ENCODE data around the gene KRTAP27-1.

Gene KRTAP27-1

DNA sequence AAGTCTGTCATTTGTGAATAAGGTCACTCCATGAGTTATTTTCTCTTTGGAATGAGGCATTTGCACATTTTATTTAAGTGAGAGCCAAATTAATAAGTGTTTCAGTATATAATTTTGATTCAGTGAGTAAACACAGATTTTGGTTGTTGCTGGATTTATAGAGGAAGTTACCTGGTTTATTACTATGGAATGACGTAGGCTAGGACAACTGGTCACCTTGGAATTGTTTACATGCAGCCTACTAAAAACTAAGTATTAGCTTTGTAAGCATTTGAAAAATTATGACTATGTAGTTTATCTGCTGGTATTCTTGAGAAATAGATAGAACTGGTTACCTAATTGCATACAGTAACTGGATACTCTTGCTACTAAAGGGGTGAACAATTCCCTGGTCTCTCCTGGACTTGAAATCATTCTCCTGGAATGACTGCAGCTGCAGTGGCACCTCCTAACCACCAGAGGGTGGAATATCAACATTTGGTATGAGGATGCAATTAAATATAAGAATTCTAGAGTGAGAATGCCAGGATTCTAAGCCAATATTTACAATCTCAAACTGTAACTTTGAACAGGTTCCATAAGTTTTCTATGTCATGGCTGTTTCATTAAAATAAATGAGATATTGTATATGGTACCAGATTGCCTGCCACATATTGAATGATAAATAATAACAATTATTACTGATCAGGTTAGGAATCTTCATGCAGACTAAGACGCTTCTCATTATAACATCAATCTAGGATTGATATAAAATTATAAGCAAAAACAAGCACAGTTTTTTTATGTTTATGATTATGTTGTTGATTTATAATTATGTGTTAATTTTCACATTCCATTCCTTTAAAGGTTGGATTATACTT is 3.5 kb upstream of the KRTAP27-1 start:
- no peaks in the 10 kb centered on the region for H3K4me1 ChIP-seq
- H4K20me1 ChIP-seq: no peaks in the 10 kb centered on the region
- H3K4me2 ChIP-seq: no peak overlapping the region
- no peak overlapping the region for H3K27ac ChIP-seq
- H3K9me3 ChIP-seq (replicated peaks in 1 of 11): peaks cover 7 to 18% (median 16%) of the 10 kb centered on the region in 11 experiments; a peak in 18 of 22 replicates
- no peak for TF ChIP-seq Cebpa-rat (IDR thresholded peaks at IDR 0.05)
- H3K27me3 ChIP-seq: no peaks in the 10 kb centered on the region
- H3K4me3 ChIP-seq: no peak overlapping the region
- no peaks in the 10 kb centered on the region for H3K36me3 ChIP-seq
- no peak overlapping the region for H3K9ac ChIP-seq

DNA sequence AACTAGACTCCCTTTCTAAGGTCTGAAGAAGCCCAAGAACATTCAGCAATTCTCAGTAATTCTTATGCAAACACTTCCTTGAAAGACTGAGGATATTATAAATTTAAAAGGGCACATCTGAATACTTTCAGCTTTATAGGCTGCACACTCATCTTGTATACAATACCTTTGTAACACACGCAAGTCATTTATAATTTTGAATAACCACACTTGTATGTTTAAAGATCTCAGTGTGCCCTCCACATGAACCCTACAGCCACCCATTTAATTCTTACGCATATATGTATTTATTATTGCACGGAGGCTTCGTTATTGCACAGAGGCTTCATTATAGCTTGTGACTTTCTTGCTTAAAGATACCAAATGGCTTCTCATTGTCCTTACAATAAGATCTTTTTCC is 1.2 kb upstream of the KRTAP27-1 start:
- H3K36me3 ChIP-seq: no peaks in the 10 kb centered on the region
- H3K4me2 ChIP-seq: no peak overlapping the region
- no peaks in the 10 kb centered on the region for H3K9me3 ChIP-seq (replicated peaks in 1 of 11)
- H3K4me3 ChIP-seq: no peak overlapping the region
- H3K27ac ChIP-seq: no peak overlapping the region
- no peak for TF ChIP-seq Cebpa-rat (IDR thresholded peaks at IDR 0.05)
- H3K9ac ChIP-seq: no peak overlapping the region
- H3K27me3 ChIP-seq: no peaks in the 10 kb centered on the region
- H4K20me1 ChIP-seq: no peaks in the 10 kb centered on the region
- H3K4me1 ChIP-seq: no peaks in the 10 kb centered on the region

DNA sequence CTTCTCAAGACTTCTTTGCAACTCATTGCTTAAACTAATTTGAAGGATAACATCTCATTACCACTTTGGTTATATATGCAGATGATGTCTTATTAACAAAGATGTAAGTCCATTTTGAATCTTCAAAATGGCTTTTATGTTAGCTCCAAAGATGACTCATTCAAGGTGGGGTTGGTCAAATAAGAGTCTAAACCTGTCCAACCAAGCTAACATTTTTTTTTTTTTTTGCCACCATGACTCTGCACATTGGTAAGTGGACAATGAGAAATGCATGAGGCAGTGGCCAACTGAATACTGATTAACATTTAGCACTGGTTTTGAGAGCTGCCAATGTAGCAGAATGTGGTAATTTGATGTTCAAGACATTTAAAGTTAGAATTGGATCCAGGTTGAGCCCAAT is 278 bp upstream of the KRTAP27-1 start:
- Histone ChIP-seq H3K27me3 (no peaks in the 10 kb centered on the region), H3K27ac (no peak overlapping the region)

DNA sequence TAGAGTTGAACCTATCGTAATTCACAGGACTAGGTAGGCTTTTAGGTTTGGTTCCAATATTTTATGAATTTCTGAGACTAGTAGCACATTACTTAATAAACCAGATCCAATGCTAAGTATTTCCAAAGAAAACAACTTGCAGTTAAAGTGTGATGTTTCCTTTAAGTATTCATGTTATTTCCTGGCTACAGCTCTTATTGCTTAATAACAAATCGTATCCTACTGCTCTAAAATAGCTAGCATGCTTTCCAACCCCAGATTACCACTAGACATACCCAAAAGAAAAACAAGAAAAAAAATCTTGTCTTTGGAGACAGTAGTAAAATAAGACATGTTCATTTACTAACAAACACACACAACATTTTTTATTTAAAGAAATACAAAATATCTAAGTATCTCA is 898 bp downstream of the KRTAP27-1 start:
- no peaks in the 10 kb centered on the region for H4K20me1 ChIP-seq
- H3K9me3 ChIP-seq (replicated peaks in 1 of 11): no peaks in the 10 kb centered on the region
- no peak overlapping the region for H3K9ac ChIP-seq
- no peaks in the 10 kb centered on the region for H3K36me3 ChIP-seq
- no peak overlapping the region for H3K4me3 ChIP-seq
- H3K27ac ChIP-seq: no peak overlapping the region
- H3K4me1 ChIP-seq: no peaks in the 10 kb centered on the region
- no peak overlapping the region for H3K4me2 ChIP-seq
- H3K27me3 ChIP-seq: no peaks in the 10 kb centered on the region
- no peak for TF ChIP-seq Cebpa-rat (IDR thresholded peaks at IDR 0.05)

More for the DNA sequence above, 278 bp upstream of the KRTAP27-1 start:
- Histone ChIP-seq H3K4me3 (no peak overlapping the region), H3K9ac (no peak overlapping the region), H3K36me3 (no peaks in the 10 kb centered on the region), H3K4me1 (no peaks in the 10 kb centered on the region), H3K9me3 (replicated peaks in 1 of 11) (no peaks in the 10 kb centered on the region), H4K20me1 (no peaks in the 10 kb centered on the region), H3K4me2 (no peak overlapping the region)
- no peak for TF ChIP-seq Cebpa-rat (IDR thresholded peaks at IDR 0.05)

DNA sequence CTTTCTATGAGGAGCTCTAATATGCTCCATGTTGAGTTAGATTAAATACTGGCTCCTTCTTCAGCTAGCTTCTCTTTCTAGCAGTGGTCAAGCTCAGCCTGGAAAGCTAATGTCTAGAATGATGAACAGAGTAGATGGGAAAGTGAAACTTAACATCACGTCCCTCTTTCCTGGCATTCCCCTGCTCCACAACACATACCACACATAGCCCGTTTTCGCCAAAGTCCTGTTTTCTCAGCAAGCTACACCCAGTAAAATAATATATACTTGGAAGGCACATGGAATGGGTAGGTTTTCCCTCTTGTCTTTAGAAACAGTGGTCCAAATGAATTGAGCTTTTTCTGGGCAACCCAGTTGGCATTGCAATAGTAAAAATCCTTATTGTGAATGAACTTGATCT is 3.8 kb downstream of the KRTAP27-1 start:
- H3K27ac ChIP-seq: no peak overlapping the region
- no peaks in the 10 kb centered on the region for H3K36me3 ChIP-seq
- no peak for TF ChIP-seq Cebpa-rat (IDR thresholded peaks at IDR 0.05)
- no peaks in the 10 kb centered on the region for H3K27me3 ChIP-seq
- no peaks in the 10 kb centered on the region for H3K4me1 ChIP-seq
- no peak overlapping the region for H3K9ac ChIP-seq
- no peak overlapping the region for H3K4me3 ChIP-seq
- H3K4me2 ChIP-seq: no peak overlapping the region
- H4K20me1 ChIP-seq: no peaks in the 10 kb centered on the region
- H3K9me3 ChIP-seq (replicated peaks in 1 of 11): no peaks in the 10 kb centered on the region

DNA sequence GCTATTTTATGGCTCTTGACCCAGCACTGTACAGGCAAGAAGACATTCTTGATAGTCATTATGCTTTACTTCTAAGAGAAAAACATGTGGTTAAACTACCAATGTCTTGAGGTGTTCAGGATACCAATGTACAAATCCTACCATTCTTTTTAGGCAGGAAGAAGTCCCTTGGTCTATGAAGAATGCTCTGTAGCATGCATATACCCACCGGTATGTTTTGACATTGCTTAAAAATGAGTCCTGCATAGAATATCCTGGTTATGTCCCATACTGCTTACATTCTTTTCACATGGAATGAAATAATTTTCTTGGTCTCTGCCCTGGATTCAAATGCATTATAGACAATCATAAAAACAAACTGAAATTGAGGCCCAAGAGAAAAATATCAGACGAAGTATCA is 4.8 kb downstream of the KRTAP27-1 start:
- no peak overlapping the region for H3K27ac ChIP-seq
- H3K9me3 ChIP-seq (replicated peaks in 1 of 11): no peaks in the 10 kb centered on the region
- no peak overlapping the region for H3K4me2 ChIP-seq
- H4K20me1 ChIP-seq: no peaks in the 10 kb centered on the region
- H3K9ac ChIP-seq: no peak overlapping the region
- no peak for TF ChIP-seq Cebpa-rat (IDR thresholded peaks at IDR 0.05)
- no peaks in the 10 kb centered on the region for H3K4me1 ChIP-seq
- no peaks in the 10 kb centered on the region for H3K27me3 ChIP-seq
- H3K36me3 ChIP-seq: no peaks in the 10 kb centered on the region
- H3K4me3 ChIP-seq: no peak overlapping the region

DNA sequence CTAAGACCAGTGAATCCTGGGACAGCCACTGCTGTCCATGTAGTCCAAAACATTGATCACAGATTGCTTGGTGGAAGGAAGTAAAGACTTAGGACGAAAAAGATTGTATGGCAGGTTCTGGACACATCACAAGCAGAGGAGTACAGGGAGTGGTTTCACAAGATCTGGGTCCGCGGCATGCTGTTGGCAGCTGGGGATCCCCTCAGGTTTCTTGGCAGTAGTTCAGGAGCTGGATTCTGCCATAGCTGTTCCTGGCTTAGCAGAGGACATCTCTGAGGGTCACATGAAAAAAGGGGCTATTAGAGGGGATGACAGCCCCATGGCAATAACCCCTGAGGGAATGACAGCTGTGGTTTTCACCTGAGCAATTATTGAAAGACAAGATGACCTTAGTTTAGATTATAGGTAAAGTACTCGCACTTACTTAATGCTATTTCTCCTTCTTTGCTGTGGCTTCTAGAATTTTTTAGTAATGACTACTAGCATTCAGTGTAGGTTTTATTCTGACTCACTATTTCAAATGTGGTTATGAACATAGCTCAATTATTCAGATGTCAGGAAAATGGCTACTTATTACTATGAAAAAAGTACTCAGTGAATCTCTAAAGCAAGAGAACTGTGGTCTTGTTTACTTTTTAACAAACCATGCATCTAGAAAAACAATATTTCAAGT is 8.2 kb downstream of the KRTAP27-1 start:
- no peaks in the 10 kb centered on the region for H4K20me1 ChIP-seq
- no peaks in the 10 kb centered on the region for H3K36me3 ChIP-seq
- no peaks in the 10 kb centered on the region for H3K4me1 ChIP-seq
- TF ChIP-seq Cebpa-rat (IDR thresholded peaks at IDR 0.05): no peak
- no peak overlapping the region for H3K4me3 ChIP-seq
- H3K27me3 ChIP-seq: no peaks in the 10 kb centered on the region
- H3K9ac ChIP-seq: no peak overlapping the region
- no peak overlapping the region for H3K27ac ChIP-seq
- peaks cover 0 to 11% (median 3%) of the 10 kb centered on the region in 11 experiments; a peak in 4 of 22 replicates for H3K9me3 ChIP-seq (replicated peaks in 1 of 11)
- no peak overlapping the region for H3K4me2 ChIP-seq

DNA sequence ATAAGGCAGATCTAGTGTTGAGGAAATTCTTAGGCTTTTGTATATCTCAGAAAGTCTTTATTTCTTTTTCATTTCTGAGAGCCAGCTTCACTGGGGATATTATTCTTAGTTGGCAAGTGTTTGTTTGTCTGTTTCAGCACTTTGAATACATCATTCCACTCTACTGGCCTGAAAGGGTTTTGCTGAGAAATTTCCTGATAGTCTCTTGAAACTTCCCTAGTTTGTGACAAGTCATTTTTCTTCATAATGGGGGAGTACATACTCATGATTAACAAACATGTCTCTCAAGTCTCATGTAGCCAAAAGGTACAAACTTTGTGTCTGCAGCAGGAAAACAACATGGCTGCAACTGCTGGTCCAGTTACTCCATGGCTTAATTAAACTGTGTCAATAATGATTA is 11.1 kb downstream of the KRTAP27-1 start:
- H3K9me3 ChIP-seq (replicated peaks in 1 of 11): peaks cover 0 to 11% (median 3%) of the 10 kb centered on the region in 11 experiments; a peak in 4 of 22 replicates
- no peaks in the 10 kb centered on the region for H4K20me1 ChIP-seq
- H3K4me2 ChIP-seq: no peak overlapping the region
- H3K4me3 ChIP-seq: no peak overlapping the region
- no peaks in the 10 kb centered on the region for H3K36me3 ChIP-seq
- TF ChIP-seq Cebpa-rat (IDR thresholded peaks at IDR 0.05): no peak
- no peak overlapping the region for H3K9ac ChIP-seq
- no peaks in the 10 kb centered on the region for H3K4me1 ChIP-seq
- H3K27ac ChIP-seq: no peak overlapping the region
- H3K27me3 ChIP-seq: no peaks in the 10 kb centered on the region

DNA sequence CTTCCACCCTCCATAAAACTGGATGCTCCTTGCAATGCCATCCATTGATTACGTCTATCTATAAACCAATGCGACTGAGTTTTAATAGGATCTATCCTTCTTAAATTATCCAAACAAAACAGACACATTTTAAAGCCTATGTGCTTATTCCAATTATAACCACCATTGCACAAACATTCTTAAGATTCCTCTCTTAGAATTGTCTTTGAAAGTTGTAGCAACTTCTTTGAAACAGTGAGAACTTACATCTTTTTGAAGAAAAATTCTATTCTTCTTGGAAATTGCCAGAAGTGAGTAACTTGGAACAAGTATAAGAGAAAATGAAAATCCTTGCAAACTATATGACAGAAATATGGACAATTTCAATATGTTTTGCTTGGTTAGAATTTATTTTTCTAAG is 17.3 kb downstream of the KRTAP27-1 start, which contains the start of gene KRTAP26-1:
TSS of gene KRTAP26-1 (minus strand) at position 101 of the 400 bp plus-strand sequence. CDS start 280 bp downstream, outside the sequence.
- H3K4me3 ChIP-seq: no peak within 1 kb of the TSS
- no peaks in the 10 kb centered on the region for H3K27me3 ChIP-seq
- H3K36me3 ChIP-seq: no peaks in the 10 kb centered on the region
- H3K4me1 ChIP-seq: no peaks in the 10 kb centered on the region
- H3K27ac ChIP-seq: no peak within 1 kb of the TSS; a peak in 1 of 22 replicates
- H3K9ac ChIP-seq: no peak within 1 kb of the TSS
- H3K9me3 ChIP-seq (replicated peaks in 1 of 11): no peaks in the 10 kb centered on the region
- H4K20me1 ChIP-seq: no peaks in the 10 kb centered on the region
- TF ChIP-seq Cebpa-rat (IDR thresholded peaks at IDR 0.05): no peak
- no peak within 1 kb of the TSS for H3K4me2 ChIP-seq
